Erythroblast (primary cell): ENCODE measurements around the gene DOCK8.

Experiments
- GATA1 ChIP-seq: IDR thresholded peaks from 2 replicates; pipeline ENCODE4 v1.6.1; 2011; ENCODE audit warnings: low read depth, mild to moderate bottlenecking, control low read depth, low read length, moderate library complexity
- POLR2A ChIP-seq: IDR thresholded peaks from 2 replicates; pipeline ENCODE4 v1.6.1; 2011; ENCODE audit warnings: mild to moderate bottlenecking, low read length

- TF ChIP-seq POLR2A, result no peak
- TF ChIP-seq GATA1, result no peak
Observed at GRCh38 chr9:477193-477592, 262.5 kb downstream of the DOCK8 start.
